Fibroblast of pulmonary artery (primary cell): ENCODE data around the gene ESF1.

Source experiments
- DNase-seq: peaks from one replicate; pipeline ENCODE4 v3.0.0-alpha.2; 2010; ENCODE audit warnings: low read depth
- H3K4me3 ChIP-seq: replicated peaks from 2 replicates; pipeline ENCODE4 v1.5.1; 2011; ENCODE audit warnings: low read depth, mild to moderate bottlenecking, control low read depth, low read length, moderate library complexity
- CTCF ChIP-seq: IDR thresholded peaks from 2 replicates; pipeline ENCODE4 v1.5.1; 2011; ENCODE audit warnings: mild to moderate bottlenecking, control low read depth, low read length, inconsistent platforms; ENCODE audit errors: missing control alignments

Gene ESF1

GRCh38 chr20:13784893-13785715 lies at the start of gene ESF1, which contains the start of gene NDUFAF5:
Gene ESF1 (minus strand): TSS chr20:13784919. CDS start chr20:13783140, 1,779 bp downstream.
Gene NDUFAF5 (plus strand): TSS chr20:13785028. CDS start chr20:13785069, 41 bp downstream.
- DNase-seq = peak; percentile 98
- TF ChIP-seq CTCF = no peak
- H3K4me3 ChIP-seq = peak within 1 kb of the TSS; percentile 83

GRCh38 chr20:13831476-13831875 lies 46.8 kb upstream of the ESF1 start:
- no peak overlapping the region for H3K4me3 ChIP-seq
- no peak for TF ChIP-seq CTCF
- DNase-seq = no peak

GRCh38 chr20:13825465-13825864 lies 40.7 kb upstream of the ESF1 start:
- H3K4me3 ChIP-seq = no peak overlapping the region
- DNase-seq = no peak

GRCh38 chr20:13824459-13824858 lies 39.7 kb upstream of the ESF1 start:
- TF ChIP-seq CTCF = no peak
- DNase-seq = no peak
- H3K4me3 ChIP-seq = no peak overlapping the region

More at GRCh38 chr20:13825465-13825864, 40.7 kb upstream of the ESF1 start:
- TF ChIP-seq CTCF = no peak

- H3K4me3 ChIP-seq = no peak overlapping the region
- no peak for DNase-seq
- no peak for TF ChIP-seq CTCF
Observed at GRCh38 chr20:13822459-13822858, 37.7 kb upstream of the ESF1 start.

- no peak for DNase-seq
- H3K4me3 ChIP-seq = no peak overlapping the region
- no peak for TF ChIP-seq CTCF
Observed at GRCh38 chr20:13821876-13822275, 37.2 kb upstream of the ESF1 start.
